Measurements from ENCODE around the gene OTOP1. TPM values are rescaled to one million over a fixed set of nuclear protein-coding genes. Genes with fewer than 3 reads are reported as not detected.

The OTOP1 gene
- total and polyA plus RNA-seq, 2 donors (not counting 1 experiment from before 2014, with no cell fraction given) = not detected

DNA sequence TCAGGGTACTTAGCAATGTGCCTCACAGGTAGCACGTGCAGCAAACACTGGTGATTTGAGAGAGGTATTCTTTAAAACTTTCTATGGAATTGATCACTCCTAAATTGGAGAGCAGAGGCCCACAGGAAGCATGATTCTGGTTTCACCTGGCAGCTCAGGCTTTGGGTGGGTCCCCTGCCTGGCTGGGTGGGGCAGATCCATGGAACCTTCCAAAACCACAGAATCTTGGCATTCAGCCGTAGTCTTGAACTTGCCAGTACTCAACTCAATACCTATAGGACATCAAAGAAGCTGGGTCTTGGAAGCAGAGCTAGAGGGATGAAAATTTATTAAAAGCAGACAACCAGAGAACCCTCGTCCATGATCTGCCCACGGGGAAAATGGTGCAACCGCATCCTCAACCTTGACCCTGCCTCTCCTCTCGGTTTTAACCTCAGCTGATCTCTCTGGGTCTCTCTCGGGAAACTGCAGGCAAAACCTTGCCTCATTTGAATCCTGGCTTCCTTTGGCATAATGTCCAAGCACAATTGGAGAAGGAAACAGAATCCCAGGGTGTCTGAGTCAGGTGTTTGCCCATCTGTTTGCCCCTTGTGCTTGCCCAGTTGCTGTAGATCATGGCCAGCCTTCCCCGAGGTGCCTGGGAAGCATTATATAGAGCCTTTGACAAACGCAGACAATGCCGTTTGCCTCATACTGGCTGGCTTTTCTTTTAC, 22.9 kb downstream of the OTOP1 start:
- intact Hi-C loops (cut with micrococcal nuclease) = no loop called here
- H3K9ac ChIP-seq (ENCODE audit: low read length) = no peak overlapping the region
- H3K4me3 ChIP-seq (ENCODE audit: control extremely low read depth in 1 of 5, extremely low read depth in 1 of 5, insufficient read depth in 1 of 5, low read depth in 2 of 5, low read length in 4 of 5) = no peak overlapping the region
- TF ChIP-seq, protein P1, sequence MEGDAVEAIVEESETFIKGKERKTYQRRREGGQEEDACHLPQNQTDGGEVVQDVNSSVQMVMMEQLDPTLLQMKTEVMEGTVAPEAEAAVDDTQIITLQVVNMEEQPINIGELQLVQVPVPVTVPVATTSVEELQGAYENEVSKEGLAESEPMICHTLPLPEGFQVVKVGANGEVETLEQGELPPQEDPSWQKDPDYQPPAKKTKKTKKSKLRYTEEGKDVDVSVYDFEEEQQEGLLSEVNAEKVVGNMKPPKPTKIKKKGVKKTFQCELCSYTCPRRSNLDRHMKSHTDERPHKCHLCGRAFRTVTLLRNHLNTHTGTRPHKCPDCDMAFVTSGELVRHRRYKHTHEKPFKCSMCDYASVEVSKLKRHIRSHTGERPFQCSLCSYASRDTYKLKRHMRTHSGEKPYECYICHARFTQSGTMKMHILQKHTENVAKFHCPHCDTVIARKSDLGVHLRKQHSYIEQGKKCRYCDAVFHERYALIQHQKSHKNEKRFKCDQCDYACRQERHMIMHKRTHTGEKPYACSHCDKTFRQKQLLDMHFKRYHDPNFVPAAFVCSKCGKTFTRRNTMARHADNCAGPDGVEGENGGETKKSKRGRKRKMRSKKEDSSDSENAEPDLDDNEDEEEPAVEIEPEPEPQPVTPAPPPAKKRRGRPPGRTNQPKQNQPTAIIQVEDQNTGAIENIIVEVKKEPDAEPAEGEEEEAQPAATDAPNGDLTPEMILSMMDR (IDR thresholded peaks at IDR 0.05) = no peak
- H3K4me3 Mint-ChIP-seq = no peak overlapping the region
- H3K27me3 Mint-ChIP-seq = peaks cover 33% of the 10 kb centered on the region
- WGBS (ENCODE audit: insufficient coverage) = 86% methylated on average over 8 of the region's 10 CpGs
- H3K27ac Mint-ChIP-seq = no peak overlapping the region
- no peaks in the 10 kb centered on the region for H3K9me3 Mint-ChIP-seq (ENCODE audit: insufficient read depth)
- peaks cover 0 to 3% (median 0%) of the 10 kb centered on the region in 3 donors for H3K9me3 ChIP-seq (ENCODE audit: control extremely low read depth in 1 of 3, control insufficient read depth in 2 of 3, insufficient read depth in 1 of 3, low read length in 2 of 3)
- no peaks in the 10 kb centered on the region for H3K4me1 ChIP-seq (ENCODE audit: control insufficient read depth in 2 of 2, insufficient read depth in 2 of 2, low read length in 2 of 2)
- no peak overlapping the region for H3K27ac ChIP-seq (ENCODE audit: low read length in 2 of 2)
- no peaks in the 10 kb centered on the region for H3K4me1 Mint-ChIP-seq
- no peaks in the 10 kb centered on the region for H3K36me3 ChIP-seq (replicated peaks in 1 of 2; ENCODE audit: control extremely low read depth in 1 of 2, control insufficient read depth in 1 of 2, extremely low read depth in 1 of 2, insufficient read depth in 2 of 2, low read length in 1 of 2)
- H3K4me2 ChIP-seq (replicated peaks; ENCODE audit: low read depth, low read length, poor library complexity, severe bottlenecking) = no peak overlapping the region
- ChIA-PET POLR2A (no interaction called here), CTCF (no interaction called here)
- ATAC-seq (ENCODE audit: low read depth) (no peak), DNase-seq (no peak)
- H2AFZ ChIP-seq (ENCODE audit: insufficient read depth, low read depth, low read length, poor library complexity, severe bottlenecking) = no peak overlapping the region
- no peaks in the 10 kb centered on the region for H4K20me1 ChIP-seq (ENCODE audit: control insufficient read depth, insufficient read depth, low read length, poor library complexity, severe bottlenecking)
- H3K79me2 ChIP-seq (ENCODE audit: control insufficient read depth, insufficient read depth, low read length) = no peaks in the 10 kb centered on the region
- H3K27me3 ChIP-seq (replicated peaks in 1 of 4; ENCODE audit: control extremely low read depth in 1 of 4, control insufficient read depth in 3 of 4, insufficient read depth in 4 of 4, low read length in 3 of 4) = peaks cover 0 to 7% (median 3%) of the 10 kb centered on the region in 4 experiments

DNA sequence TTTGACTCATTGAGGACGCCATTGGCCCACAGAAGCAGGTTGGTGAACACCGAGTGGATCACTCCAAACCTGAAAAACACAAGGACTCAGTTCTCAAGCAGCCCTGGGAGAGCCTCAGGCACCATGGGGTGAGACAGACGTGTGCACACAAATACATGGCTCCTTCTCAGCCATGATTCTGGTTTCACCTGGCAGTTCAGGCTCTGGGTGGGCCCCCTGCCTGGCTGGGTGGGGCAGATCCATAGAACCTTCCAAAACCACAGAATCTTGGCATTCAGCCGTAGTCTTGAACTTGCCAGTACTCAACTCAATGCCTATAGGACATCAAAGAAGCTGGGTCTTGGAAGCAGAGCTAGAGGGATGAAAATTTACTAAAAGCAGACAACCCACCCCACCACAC, 24.2 kb downstream of the OTOP1 start:
- intact Hi-C loops (cut with micrococcal nuclease) = no loop called here
- TF ChIP-seq, protein P1 (IDR thresholded peaks at IDR 0.05) = no peak
- TF ChIP-seq EZH2 (IDR thresholded peaks at IDR 0.05; ENCODE audit: borderline replicate concordance, insufficient read depth, low read depth, low read length, poor library complexity, severe bottlenecking) = no peak
- peaks cover 0 to 5% (median 2%) of the 10 kb centered on the region in 4 experiments for H3K27me3 ChIP-seq (replicated peaks in 1 of 4; ENCODE audit: control extremely low read depth in 1 of 4, control insufficient read depth in 3 of 4, insufficient read depth in 4 of 4, low read length in 3 of 4)
- no peaks in the 10 kb centered on the region for H3K36me3 ChIP-seq (replicated peaks in 1 of 2; ENCODE audit: control extremely low read depth in 1 of 2, control insufficient read depth in 1 of 2, extremely low read depth in 1 of 2, insufficient read depth in 2 of 2, low read length in 1 of 2)
- no peak overlapping the region for H3K9ac ChIP-seq (ENCODE audit: low read length)
- H3K4me1 ChIP-seq (ENCODE audit: control insufficient read depth in 2 of 2, insufficient read depth in 2 of 2, low read length in 2 of 2) = no peaks in the 10 kb centered on the region
- no peak overlapping the region for H3K27ac ChIP-seq (ENCODE audit: low read length in 2 of 2)
- Mint-ChIP-seq H3K27ac (no peak overlapping the region), H3K4me3 (no peak overlapping the region), H3K27me3 (peaks cover 27% of the 10 kb centered on the region), H3K4me1 (no peaks in the 10 kb centered on the region), H3K9me3 (ENCODE audit: insufficient read depth) (no peaks in the 10 kb centered on the region)
- no peaks in the 10 kb centered on the region for H4K20me1 ChIP-seq (ENCODE audit: control insufficient read depth, insufficient read depth, low read length, poor library complexity, severe bottlenecking)
- H3K9me3 ChIP-seq (ENCODE audit: control extremely low read depth in 1 of 3, control insufficient read depth in 2 of 3, insufficient read depth in 1 of 3, low read length in 2 of 3) = peaks cover 0 to 8% (median 0%) of the 10 kb centered on the region in 3 donors
- H3K4me2 ChIP-seq (replicated peaks; ENCODE audit: low read depth, low read length, poor library complexity, severe bottlenecking) = no peak overlapping the region
- CTCF ChIA-PET = no interaction called here
- H3K4me3 ChIP-seq (ENCODE audit: control extremely low read depth in 1 of 5, extremely low read depth in 1 of 5, insufficient read depth in 1 of 5, low read depth in 2 of 5, low read length in 4 of 5) = no peak overlapping the region
- H3K79me2 ChIP-seq (ENCODE audit: control insufficient read depth, insufficient read depth, low read length) = no peaks in the 10 kb centered on the region
- DNase-seq (no peak), ATAC-seq (ENCODE audit: low read depth) (no peak)
- POLR2A ChIA-PET = no interaction called here
- no peak overlapping the region for H2AFZ ChIP-seq (ENCODE audit: insufficient read depth, low read depth, low read length, poor library complexity, severe bottlenecking)
- 77% methylated on average over 3 of the region's 4 CpGs for WGBS (ENCODE audit: insufficient coverage)

Measured in B cell (primary cell).